ENCODE measurements around the gene TNNT3.

DNA sequence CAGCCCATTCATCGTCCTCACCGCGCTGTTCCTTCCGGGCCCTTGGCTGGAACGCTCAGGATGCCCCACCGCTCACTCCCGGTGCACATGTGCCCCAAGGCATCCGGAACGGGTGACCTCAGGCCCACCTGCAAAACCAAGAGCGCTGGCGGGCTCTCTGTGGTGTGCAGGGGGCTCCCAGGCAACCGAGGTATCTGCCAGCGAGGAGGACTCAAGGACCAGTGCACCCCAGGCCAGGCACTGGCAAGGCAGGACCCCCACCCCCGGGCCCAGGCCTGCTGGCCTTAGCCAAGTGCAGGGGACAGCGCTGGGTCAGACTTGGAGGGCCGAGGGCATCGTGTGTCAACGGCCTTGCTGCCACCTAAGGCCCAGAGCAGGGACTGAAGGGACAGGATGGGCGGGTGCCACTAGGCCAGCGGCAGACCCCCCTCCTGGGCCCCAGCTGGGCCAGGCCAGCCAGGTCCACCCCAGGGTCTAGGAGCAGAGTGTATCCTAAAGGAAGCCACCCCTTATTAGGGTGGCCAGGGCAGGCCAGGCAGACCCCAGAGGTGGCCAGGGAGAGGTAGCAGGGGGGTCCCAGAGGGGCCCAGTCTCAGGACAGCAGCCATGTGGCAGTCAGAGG lies 8.5 kb downstream of the TNNT3 start:
- TF ChIP-seq, protein P1, sequence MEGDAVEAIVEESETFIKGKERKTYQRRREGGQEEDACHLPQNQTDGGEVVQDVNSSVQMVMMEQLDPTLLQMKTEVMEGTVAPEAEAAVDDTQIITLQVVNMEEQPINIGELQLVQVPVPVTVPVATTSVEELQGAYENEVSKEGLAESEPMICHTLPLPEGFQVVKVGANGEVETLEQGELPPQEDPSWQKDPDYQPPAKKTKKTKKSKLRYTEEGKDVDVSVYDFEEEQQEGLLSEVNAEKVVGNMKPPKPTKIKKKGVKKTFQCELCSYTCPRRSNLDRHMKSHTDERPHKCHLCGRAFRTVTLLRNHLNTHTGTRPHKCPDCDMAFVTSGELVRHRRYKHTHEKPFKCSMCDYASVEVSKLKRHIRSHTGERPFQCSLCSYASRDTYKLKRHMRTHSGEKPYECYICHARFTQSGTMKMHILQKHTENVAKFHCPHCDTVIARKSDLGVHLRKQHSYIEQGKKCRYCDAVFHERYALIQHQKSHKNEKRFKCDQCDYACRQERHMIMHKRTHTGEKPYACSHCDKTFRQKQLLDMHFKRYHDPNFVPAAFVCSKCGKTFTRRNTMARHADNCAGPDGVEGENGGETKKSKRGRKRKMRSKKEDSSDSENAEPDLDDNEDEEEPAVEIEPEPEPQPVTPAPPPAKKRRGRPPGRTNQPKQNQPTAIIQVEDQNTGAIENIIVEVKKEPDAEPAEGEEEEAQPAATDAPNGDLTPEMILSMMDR (IDR thresholded peaks at IDR 0.05) = no peak
- no peak for TF ChIP-seq SMC3 (IDR thresholded peaks at IDR 0.05)
- TF ChIP-seq RFX5 (IDR thresholded peaks at IDR 0.05) = no peak
- no peak for TF ChIP-seq MAX (IDR thresholded peaks at IDR 0.05)
- TF ChIP-seq CHD4 (IDR thresholded peaks at IDR 0.05; ENCODE audit: borderline replicate concordance) = no peak
- TF ChIP-seq FOSB (CRISPR knock-in tag; IDR thresholded peaks at IDR 0.05) = no peak
- no peak for TF ChIP-seq POLR2A (IDR thresholded peaks at IDR 0.05; ENCODE audit: low read length)
- TF ChIP-seq RAD21 (conservative IDR thresholded peaks at IDR 0.05 in 1 of 2, IDR thresholded peaks at IDR 0.05 in 1 of 2) = no peak
- TF ChIP-seq TP53 (CRISPR knock-in tag; IDR thresholded peaks at IDR 0.05) = no peak
- TF ChIP-seq, protein P2, sequence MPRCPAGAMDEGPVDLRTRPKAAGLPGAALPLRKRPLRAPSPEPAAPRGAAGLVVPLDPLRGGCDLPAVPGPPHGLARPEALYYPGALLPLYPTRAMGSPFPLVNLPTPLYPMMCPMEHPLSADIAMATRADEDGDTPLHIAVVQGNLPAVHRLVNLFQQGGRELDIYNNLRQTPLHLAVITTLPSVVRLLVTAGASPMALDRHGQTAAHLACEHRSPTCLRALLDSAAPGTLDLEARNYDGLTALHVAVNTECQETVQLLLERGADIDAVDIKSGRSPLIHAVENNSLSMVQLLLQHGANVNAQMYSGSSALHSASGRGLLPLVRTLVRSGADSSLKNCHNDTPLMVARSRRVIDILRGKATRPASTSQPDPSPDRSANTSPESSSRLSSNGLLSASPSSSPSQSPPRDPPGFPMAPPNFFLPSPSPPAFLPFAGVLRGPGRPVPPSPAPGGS (IDR thresholded peaks at IDR 0.05) = no peak
- TF ChIP-seq, protein P3, sequence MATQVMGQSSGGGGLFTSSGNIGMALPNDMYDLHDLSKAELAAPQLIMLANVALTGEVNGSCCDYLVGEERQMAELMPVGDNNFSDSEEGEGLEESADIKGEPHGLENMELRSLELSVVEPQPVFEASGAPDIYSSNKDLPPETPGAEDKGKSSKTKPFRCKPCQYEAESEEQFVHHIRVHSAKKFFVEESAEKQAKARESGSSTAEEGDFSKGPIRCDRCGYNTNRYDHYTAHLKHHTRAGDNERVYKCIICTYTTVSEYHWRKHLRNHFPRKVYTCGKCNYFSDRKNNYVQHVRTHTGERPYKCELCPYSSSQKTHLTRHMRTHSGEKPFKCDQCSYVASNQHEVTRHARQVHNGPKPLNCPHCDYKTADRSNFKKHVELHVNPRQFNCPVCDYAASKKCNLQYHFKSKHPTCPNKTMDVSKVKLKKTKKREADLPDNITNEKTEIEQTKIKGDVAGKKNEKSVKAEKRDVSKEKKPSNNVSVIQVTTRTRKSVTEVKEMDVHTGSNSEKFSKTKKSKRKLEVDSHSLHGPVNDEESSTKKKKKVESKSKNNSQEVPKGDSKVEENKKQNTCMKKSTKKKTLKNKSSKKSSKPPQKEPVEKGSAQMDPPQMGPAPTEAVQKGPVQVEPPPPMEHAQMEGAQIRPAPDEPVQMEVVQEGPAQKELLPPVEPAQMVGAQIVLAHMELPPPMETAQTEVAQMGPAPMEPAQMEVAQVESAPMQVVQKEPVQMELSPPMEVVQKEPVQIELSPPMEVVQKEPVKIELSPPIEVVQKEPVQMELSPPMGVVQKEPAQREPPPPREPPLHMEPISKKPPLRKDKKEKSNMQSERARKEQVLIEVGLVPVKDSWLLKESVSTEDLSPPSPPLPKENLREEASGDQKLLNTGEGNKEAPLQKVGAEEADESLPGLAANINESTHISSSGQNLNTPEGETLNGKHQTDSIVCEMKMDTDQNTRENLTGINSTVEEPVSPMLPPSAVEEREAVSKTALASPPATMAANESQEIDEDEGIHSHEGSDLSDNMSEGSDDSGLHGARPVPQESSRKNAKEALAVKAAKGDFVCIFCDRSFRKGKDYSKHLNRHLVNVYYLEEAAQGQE (IDR thresholded peaks at IDR 0.05) = no peak
- TF ChIP-seq EP300 (IDR thresholded peaks at IDR 0.05) = no peak
